ENCODE measurements around the gene ABITRAM.

ABITRAM gene

GRCh38 chr9:108928386-108928785, 5.8 kb upstream of the ABITRAM start:
- Histone ChIP-seq H3K4me1 (ENCODE audit: control insufficient read depth, insufficient read depth, low read length) (peaks cover 10% of the 10 kb centered on the region), H3K9me3 (ENCODE audit: control insufficient read depth in 2 of 2, low read length in 2 of 2) (no peaks in the 10 kb centered on the region), H3K36me3 (ENCODE audit: control insufficient read depth in 2 of 2, insufficient read depth in 2 of 2, low read length in 2 of 2) (peaks cover 31 to 48% of the 10 kb centered on the region in 2 donors), H3K9ac (ENCODE audit: low read length in 2 of 2) (no peak overlapping the region), H3K4me3 (ENCODE audit: low read length in 2 of 2) (no peak overlapping the region), H3K27me3 (ENCODE audit: control insufficient read depth in 1 of 2, insufficient read depth in 2 of 2, low read length in 2 of 2) (no peaks in the 10 kb centered on the region), H3K27ac (ENCODE audit: low read length) (no peak overlapping the region)

DNA sequence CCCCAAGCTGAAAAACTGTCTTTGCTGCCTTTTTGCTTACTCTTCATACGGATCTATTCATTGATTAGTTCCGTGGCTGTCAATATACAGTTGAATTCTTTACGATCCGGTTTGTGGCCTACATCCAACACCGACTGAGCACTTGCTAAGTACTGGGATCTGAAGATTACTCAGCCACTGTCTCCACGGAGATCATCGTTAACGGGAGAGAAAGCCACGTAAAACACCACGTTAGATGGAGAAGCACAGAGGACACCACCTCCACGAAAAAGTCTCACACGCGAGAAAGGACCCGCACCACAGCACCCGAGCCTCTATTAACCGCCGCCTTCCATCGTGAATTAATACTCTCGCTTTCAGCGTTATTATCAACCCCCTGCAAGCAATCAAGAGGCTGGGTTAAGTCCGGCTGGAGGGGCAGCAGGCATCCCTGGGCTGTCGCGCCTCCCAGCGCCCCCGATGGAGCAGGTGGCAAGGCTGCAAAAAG, 926 bp upstream of the ABITRAM start:
- Histone ChIP-seq H3K4me3 (ENCODE audit: low read length in 2 of 2) (peak overlapping the region; percentile 93 to 96), H3K9me3 (ENCODE audit: control insufficient read depth in 2 of 2, low read length in 2 of 2) (no peaks in the 10 kb centered on the region), H3K9ac (ENCODE audit: low read length in 2 of 2) (peak overlapping the region; percentile 81 to 86), H3K27me3 (ENCODE audit: control insufficient read depth in 1 of 2, insufficient read depth in 2 of 2, low read length in 2 of 2) (no peaks in the 10 kb centered on the region), H3K36me3 (ENCODE audit: control insufficient read depth in 2 of 2, insufficient read depth in 2 of 2, low read length in 2 of 2) (peaks cover under 1 to 10% of the 10 kb centered on the region in 2 donors), H3K27ac (ENCODE audit: low read length) (peak overlapping the region; percentile 80), H3K4me1 (ENCODE audit: control insufficient read depth, insufficient read depth, low read length) (peaks cover 18% of the 10 kb centered on the region)

DNA sequence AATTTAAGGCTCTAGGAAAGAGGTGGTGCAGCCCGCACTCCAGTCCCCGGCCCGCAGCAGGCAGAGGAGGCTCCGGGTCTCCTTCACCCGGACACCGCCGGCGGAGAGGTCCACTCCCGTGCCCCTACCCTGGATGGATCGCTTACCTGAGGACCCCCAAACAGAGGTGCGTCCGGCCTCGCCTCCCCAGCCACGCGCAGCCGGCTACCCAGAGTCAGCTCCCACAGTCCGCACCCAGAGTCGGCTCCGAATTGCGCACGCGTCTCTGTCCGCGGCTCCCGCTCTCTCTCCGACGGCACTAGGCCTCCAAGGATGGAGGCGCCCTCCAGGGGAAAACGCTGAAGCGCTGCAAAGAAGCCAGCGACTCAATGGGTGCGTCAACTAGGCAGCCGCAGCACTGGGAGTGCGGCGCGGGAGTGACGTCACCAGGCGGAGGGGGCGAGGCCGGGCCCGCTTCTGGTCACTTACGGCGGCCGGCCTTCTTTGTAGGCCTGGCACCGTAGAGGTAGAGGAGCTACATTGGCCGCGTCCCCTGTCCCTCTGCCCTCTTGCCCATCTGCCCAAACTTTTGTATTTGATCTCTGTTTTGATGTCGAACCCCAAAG, 380 bp upstream of the ABITRAM start, which contains the start of gene ELP1:
TSS of gene ELP1 (minus strand) at position 407 of the 605 bp plus-strand sequence. CDS start 2,978 bp downstream, outside the sequence.
- Histone ChIP-seq H3K9me3 (ENCODE audit: control insufficient read depth in 2 of 2, low read length in 2 of 2) (no peaks in the 10 kb centered on the region), H3K4me3 (ENCODE audit: low read length in 2 of 2) (peak within 1 kb of the TSS; percentile 93 to 96), H3K36me3 (ENCODE audit: control insufficient read depth in 2 of 2, insufficient read depth in 2 of 2, low read length in 2 of 2) (peaks cover 0 to 5% of the 10 kb centered on the region in 2 donors), H3K27me3 (ENCODE audit: control insufficient read depth in 1 of 2, insufficient read depth in 2 of 2, low read length in 2 of 2) (no peaks in the 10 kb centered on the region), H3K9ac (ENCODE audit: low read length in 2 of 2) (peak within 1 kb of the TSS; percentile 81 to 88), H3K4me1 (ENCODE audit: control insufficient read depth, insufficient read depth, low read length) (peaks cover 18% of the 10 kb centered on the region), H3K27ac (ENCODE audit: low read length) (peak within 1 kb of the TSS; percentile 80)

GRCh38 chr9:108937561-108938305, 3.5 kb downstream of the ABITRAM start:
- H3K9ac ChIP-seq (ENCODE audit: low read length in 2 of 2) = no peak overlapping the region
- peaks cover 10 to 13% of the 10 kb centered on the region in 2 donors for H3K36me3 ChIP-seq (ENCODE audit: control insufficient read depth in 2 of 2, insufficient read depth in 2 of 2, low read length in 2 of 2)
- no peaks in the 10 kb centered on the region for H3K27me3 ChIP-seq (ENCODE audit: control insufficient read depth in 1 of 2, insufficient read depth in 2 of 2, low read length in 2 of 2)
- no peak overlapping the region for H3K4me3 ChIP-seq (ENCODE audit: low read length in 2 of 2)
- no peaks in the 10 kb centered on the region for H3K9me3 ChIP-seq (ENCODE audit: control insufficient read depth in 2 of 2, low read length in 2 of 2)
- no peak overlapping the region for H3K27ac ChIP-seq (ENCODE audit: low read length)
- peaks cover 14% of the 10 kb centered on the region for H3K4me1 ChIP-seq (ENCODE audit: control insufficient read depth, insufficient read depth, low read length)

GRCh38 chr9:108939975-108940374, 5.8 kb downstream of the ABITRAM start:
- Histone ChIP-seq H3K36me3 (ENCODE audit: control insufficient read depth in 2 of 2, insufficient read depth in 2 of 2, low read length in 2 of 2) (peaks cover 15 to 16% of the 10 kb centered on the region in 2 donors), H3K4me3 (ENCODE audit: low read length in 2 of 2) (no peak overlapping the region), H3K27me3 (ENCODE audit: control insufficient read depth in 1 of 2, insufficient read depth in 2 of 2, low read length in 2 of 2) (no peaks in the 10 kb centered on the region), H3K9ac (ENCODE audit: low read length in 2 of 2) (no peak overlapping the region), H3K27ac (ENCODE audit: low read length) (no peak overlapping the region), H3K4me1 (ENCODE audit: control insufficient read depth, insufficient read depth, low read length) (peaks cover 4% of the 10 kb centered on the region), H3K9me3 (ENCODE audit: control insufficient read depth in 2 of 2, low read length in 2 of 2) (no peaks in the 10 kb centered on the region)

DNA sequence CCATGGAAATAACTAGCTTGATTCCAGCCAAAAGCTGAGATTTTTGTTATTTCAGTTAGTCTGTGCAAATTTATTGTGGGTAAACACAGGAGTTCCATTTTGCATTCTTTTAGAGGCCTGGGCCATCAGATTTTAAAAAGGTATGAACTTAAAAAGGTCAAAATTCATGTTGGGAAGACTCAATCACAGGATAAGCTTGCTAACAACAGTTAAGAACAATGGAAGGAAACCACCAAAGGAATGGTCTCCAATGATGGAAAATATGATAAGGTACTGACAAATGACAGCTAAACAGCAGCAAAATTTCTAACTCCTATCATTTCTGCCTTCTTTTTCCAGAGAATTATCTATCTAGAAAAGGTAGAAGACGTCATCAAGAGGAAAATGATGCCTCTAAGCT, 16.0 kb downstream of the ABITRAM start:
- Histone ChIP-seq H3K27me3 (ENCODE audit: control insufficient read depth in 1 of 2, insufficient read depth in 2 of 2, low read length in 2 of 2) (no peaks in the 10 kb centered on the region), H3K4me1 (ENCODE audit: control insufficient read depth, insufficient read depth, low read length) (peaks cover 3% of the 10 kb centered on the region), H3K9me3 (ENCODE audit: control insufficient read depth in 2 of 2, low read length in 2 of 2) (no peaks in the 10 kb centered on the region), H3K4me3 (ENCODE audit: low read length in 2 of 2) (no peak overlapping the region), H3K9ac (ENCODE audit: low read length in 2 of 2) (no peak overlapping the region), H3K36me3 (ENCODE audit: control insufficient read depth in 2 of 2, insufficient read depth in 2 of 2, low read length in 2 of 2) (peaks cover 0 to 7% of the 10 kb centered on the region in 2 donors), H3K27ac (ENCODE audit: low read length) (no peak overlapping the region)

GRCh38 chr9:108951578-108951977, 17.4 kb downstream of the ABITRAM start:
- Histone ChIP-seq H3K27ac (ENCODE audit: low read length) (no peak overlapping the region), H3K4me3 (ENCODE audit: low read length in 2 of 2) (no peak overlapping the region), H3K4me1 (ENCODE audit: control insufficient read depth, insufficient read depth, low read length) (peaks cover 3% of the 10 kb centered on the region), H3K36me3 (ENCODE audit: control insufficient read depth in 2 of 2, insufficient read depth in 2 of 2, low read length in 2 of 2) (peaks cover 0 to 3% of the 10 kb centered on the region in 2 donors), H3K27me3 (ENCODE audit: control insufficient read depth in 1 of 2, insufficient read depth in 2 of 2, low read length in 2 of 2) (no peaks in the 10 kb centered on the region), H3K9me3 (ENCODE audit: control insufficient read depth in 2 of 2, low read length in 2 of 2) (no peaks in the 10 kb centered on the region), H3K9ac (ENCODE audit: low read length in 2 of 2) (no peak overlapping the region)

DNA sequence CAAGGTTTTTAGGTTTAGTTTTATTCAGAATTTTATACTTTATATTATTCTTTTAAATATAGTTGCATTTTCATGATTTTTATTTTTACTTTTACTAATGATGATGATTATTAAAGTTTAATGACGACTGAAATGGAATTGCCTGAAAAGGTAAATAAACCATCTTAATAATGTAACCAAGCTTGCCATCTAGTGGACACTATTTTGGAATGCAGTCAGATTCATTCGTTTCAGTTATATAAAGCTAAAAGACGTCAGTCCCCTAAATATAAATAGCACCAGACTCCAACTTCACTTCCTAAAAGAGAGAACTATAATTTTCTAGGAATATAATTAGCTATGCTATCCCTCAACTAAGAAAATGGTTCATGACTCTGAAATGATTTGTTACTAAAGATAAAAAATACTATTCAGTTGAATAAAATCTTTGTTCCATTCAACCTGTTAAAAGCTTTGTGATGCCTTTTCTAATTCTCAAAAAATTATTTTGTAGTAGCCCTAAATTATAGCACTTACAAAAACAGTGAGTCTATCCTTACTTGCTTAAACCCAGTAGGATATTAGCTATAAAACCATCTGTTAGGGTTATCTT, 19.9 kb downstream of the ABITRAM start:
- Histone ChIP-seq H3K4me1 (ENCODE audit: control insufficient read depth, insufficient read depth, low read length) (peaks cover 3% of the 10 kb centered on the region), H3K9ac (ENCODE audit: low read length in 2 of 2) (no peak overlapping the region), H3K27ac (ENCODE audit: low read length) (no peak overlapping the region), H3K36me3 (ENCODE audit: control insufficient read depth in 2 of 2, insufficient read depth in 2 of 2, low read length in 2 of 2) (peaks cover 0 to 2% of the 10 kb centered on the region in 2 donors), H3K27me3 (ENCODE audit: control insufficient read depth in 1 of 2, insufficient read depth in 2 of 2, low read length in 2 of 2) (no peaks in the 10 kb centered on the region), H3K9me3 (ENCODE audit: control insufficient read depth in 2 of 2, low read length in 2 of 2) (no peaks in the 10 kb centered on the region), H3K4me3 (ENCODE audit: low read length in 2 of 2) (no peak overlapping the region)

DNA sequence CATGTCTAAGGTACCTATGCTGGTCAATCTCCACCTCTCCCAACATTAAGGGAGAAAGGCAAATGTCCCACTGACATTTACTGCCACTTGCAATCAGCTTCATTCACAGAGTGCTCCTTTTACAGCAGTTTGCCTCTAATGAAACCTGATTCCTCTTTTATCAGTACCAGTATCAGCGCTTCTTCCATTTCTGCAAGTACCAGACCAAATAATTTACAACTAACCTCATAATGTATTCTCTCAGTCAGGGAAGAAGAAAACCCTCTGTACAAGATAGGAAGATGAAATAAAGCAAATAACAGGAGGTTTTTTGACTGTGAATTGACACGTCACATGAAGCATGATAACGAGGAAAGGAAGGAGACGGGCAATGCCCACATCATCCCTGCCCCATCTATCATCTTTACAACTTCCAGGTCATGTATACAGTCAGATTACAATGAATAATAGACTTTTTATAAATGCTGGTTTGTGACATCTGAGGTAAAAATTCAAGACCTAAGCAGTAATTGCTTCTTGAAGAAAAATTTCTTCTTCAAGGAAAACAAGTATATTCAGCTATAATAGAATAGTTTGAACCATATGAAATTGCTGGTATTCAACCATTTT, 21.9 kb downstream of the ABITRAM start:
- no peaks in the 10 kb centered on the region for H3K27me3 ChIP-seq (ENCODE audit: control insufficient read depth in 1 of 2, insufficient read depth in 2 of 2, low read length in 2 of 2)
- H3K4me3 ChIP-seq (ENCODE audit: low read length in 2 of 2) = no peak overlapping the region
- H3K36me3 ChIP-seq (ENCODE audit: control insufficient read depth in 2 of 2, insufficient read depth in 2 of 2, low read length in 2 of 2) = no peaks in the 10 kb centered on the region
- H3K4me1 ChIP-seq (ENCODE audit: control insufficient read depth, insufficient read depth, low read length) = peaks cover 3% of the 10 kb centered on the region
- no peak overlapping the region for H3K27ac ChIP-seq (ENCODE audit: low read length)
- H3K9me3 ChIP-seq (ENCODE audit: control insufficient read depth in 2 of 2, low read length in 2 of 2) = no peaks in the 10 kb centered on the region
- H3K9ac ChIP-seq (ENCODE audit: low read length in 2 of 2) = no peak overlapping the region

GRCh38 chr9:108956631-108957026, 22.4 kb downstream of the ABITRAM start:
- no peak overlapping the region for H3K27ac ChIP-seq (ENCODE audit: low read length)
- H3K36me3 ChIP-seq (ENCODE audit: control insufficient read depth in 2 of 2, insufficient read depth in 2 of 2, low read length in 2 of 2) = no peaks in the 10 kb centered on the region
- no peak overlapping the region for H3K4me3 ChIP-seq (ENCODE audit: low read length in 2 of 2)
- H3K9ac ChIP-seq (ENCODE audit: low read length in 2 of 2) = no peak overlapping the region
- peaks cover 3% of the 10 kb centered on the region for H3K4me1 ChIP-seq (ENCODE audit: control insufficient read depth, insufficient read depth, low read length)
- no peaks in the 10 kb centered on the region for H3K27me3 ChIP-seq (ENCODE audit: control insufficient read depth in 1 of 2, insufficient read depth in 2 of 2, low read length in 2 of 2)
- no peaks in the 10 kb centered on the region for H3K9me3 ChIP-seq (ENCODE audit: control insufficient read depth in 2 of 2, low read length in 2 of 2)
